ENCODE results near the gene SLC13A3. TPM values are rescaled to one million over a fixed set of nuclear protein-coding genes. Genes with fewer than 3 reads are reported as not detected.

SLC13A3 gene
- total RNA-seq, 2 donors from 2014 or later = 0.08 to 0.25 TPM

- peak overlapping the region; percentile 16 for H3K4me3 ChIP-seq
- no peaks in the 10 kb centered on the region for H3K36me3 ChIP-seq
- H3K27me3 ChIP-seq = no peaks in the 10 kb centered on the region
- no peaks in the 10 kb centered on the region for H3K4me1 ChIP-seq
- intact Hi-C loops (cut with DNase I) = loop anchor here (10.0 kb wide), 1 partner anchor 122 kb away; the partner anchor contains the start of gene TP53RK
- H3K9ac ChIP-seq (ENCODE audit: low read depth in 2 of 2, low read length in 2 of 2) = peak overlapping the region in 1 of 2 donors; percentile 7
- H3K27ac ChIP-seq = no peak overlapping the region
- no peaks in the 10 kb centered on the region for H3K9me3 ChIP-seq
- DNase-seq = peak; percentile 74
- peak; percentile 82 for TF ChIP-seq CTCF (IDR thresholded peaks at IDR 0.05)
Observed at GRCh38 chr20:46562373-46563169, 88.7 kb downstream of the SLC13A3 start.

GRCh38 chr20:46562009-46562372, 89.3 kb downstream of the SLC13A3 start:
- Histone ChIP-seq H3K4me1 (no peaks in the 10 kb centered on the region), H3K9me3 (no peaks in the 10 kb centered on the region), H3K27me3 (no peaks in the 10 kb centered on the region), H3K4me3 (peak overlapping the region; percentile 16), H3K9ac (ENCODE audit: low read depth in 2 of 2, low read length in 2 of 2) (peak overlapping the region in 1 of 2 donors; percentile 7), H3K27ac (no peak overlapping the region), H3K36me3 (no peaks in the 10 kb centered on the region)
- DNase-seq = no peak
- TF ChIP-seq CTCF (IDR thresholded peaks at IDR 0.05) = no peak
- intact Hi-C loops (cut with DNase I) = loop anchor here (10.0 kb wide), 1 partner anchor 123 kb away; the partner anchor contains the start of gene TP53RK

GRCh38 chr20:46559685-46560440, 91.4 kb downstream of the SLC13A3 start:
- H3K9me3 ChIP-seq = no peaks in the 10 kb centered on the region
- no peak overlapping the region for H3K4me3 ChIP-seq
- TF ChIP-seq CTCF (IDR thresholded peaks at IDR 0.05) = no peak
- H3K27ac ChIP-seq = no peak overlapping the region
- no peaks in the 10 kb centered on the region for H3K36me3 ChIP-seq
- H3K9ac ChIP-seq (ENCODE audit: low read depth in 2 of 2, low read length in 2 of 2) = no peak overlapping the region
- intact Hi-C loops (cut with DNase I) = loop anchor here (10.0 kb wide), 1 partner anchor 125 kb away; the partner anchor contains the start of gene TP53RK
- no peak for DNase-seq
- no peaks in the 10 kb centered on the region for H3K27me3 ChIP-seq
- H3K4me1 ChIP-seq = no peaks in the 10 kb centered on the region

GRCh38 chr20:46559001-46559400, 92.3 kb downstream of the SLC13A3 start:
- H3K4me3 ChIP-seq = no peak overlapping the region
- no peaks in the 10 kb centered on the region for H3K27me3 ChIP-seq
- TF ChIP-seq CTCF (IDR thresholded peaks at IDR 0.05) = no peak
- H3K9ac ChIP-seq (ENCODE audit: low read depth in 2 of 2, low read length in 2 of 2) = no peak overlapping the region
- no peaks in the 10 kb centered on the region for H3K4me1 ChIP-seq
- intact Hi-C loops (cut with DNase I) = no loop called here
- no peaks in the 10 kb centered on the region for H3K9me3 ChIP-seq
- H3K27ac ChIP-seq = no peak overlapping the region
- H3K36me3 ChIP-seq = no peaks in the 10 kb centered on the region
- DNase-seq = no peak

- DNase-seq = peak; percentile 27
- intact Hi-C loops (cut with DNase I) = no loop called here
- no peaks in the 10 kb centered on the region for H3K4me1 ChIP-seq
Observed at GRCh38 chr20:46558511-46558959, 92.7 kb downstream of the SLC13A3 start.

More at GRCh38 chr20:46558511-46558959, 92.7 kb downstream of the SLC13A3 start:
- Histone ChIP-seq H3K9me3 (no peaks in the 10 kb centered on the region), H3K36me3 (no peaks in the 10 kb centered on the region), H3K4me3 (no peak overlapping the region), H3K27me3 (no peaks in the 10 kb centered on the region), H3K9ac (ENCODE audit: low read depth in 2 of 2, low read length in 2 of 2) (no peak overlapping the region), H3K27ac (no peak overlapping the region)
- TF ChIP-seq CTCF (IDR thresholded peaks at IDR 0.05) = no peak

All from colonic mucosa (tissue), 4 donors.